ENCODE data around the gene MAD2L2. TPM values are rescaled to one million over a fixed set of nuclear protein-coding genes. Genes with fewer than 3 reads are reported as not detected.
A peak's percentile ranks its signal among the peaks of the same experiment; 100 is the strongest.

The MAD2L2 gene
- total and polyA plus RNA-seq, 2 donors (not counting 1 experiment from before 2014, with no cell fraction given), result 35.0 to 48.9 TPM

DNA sequence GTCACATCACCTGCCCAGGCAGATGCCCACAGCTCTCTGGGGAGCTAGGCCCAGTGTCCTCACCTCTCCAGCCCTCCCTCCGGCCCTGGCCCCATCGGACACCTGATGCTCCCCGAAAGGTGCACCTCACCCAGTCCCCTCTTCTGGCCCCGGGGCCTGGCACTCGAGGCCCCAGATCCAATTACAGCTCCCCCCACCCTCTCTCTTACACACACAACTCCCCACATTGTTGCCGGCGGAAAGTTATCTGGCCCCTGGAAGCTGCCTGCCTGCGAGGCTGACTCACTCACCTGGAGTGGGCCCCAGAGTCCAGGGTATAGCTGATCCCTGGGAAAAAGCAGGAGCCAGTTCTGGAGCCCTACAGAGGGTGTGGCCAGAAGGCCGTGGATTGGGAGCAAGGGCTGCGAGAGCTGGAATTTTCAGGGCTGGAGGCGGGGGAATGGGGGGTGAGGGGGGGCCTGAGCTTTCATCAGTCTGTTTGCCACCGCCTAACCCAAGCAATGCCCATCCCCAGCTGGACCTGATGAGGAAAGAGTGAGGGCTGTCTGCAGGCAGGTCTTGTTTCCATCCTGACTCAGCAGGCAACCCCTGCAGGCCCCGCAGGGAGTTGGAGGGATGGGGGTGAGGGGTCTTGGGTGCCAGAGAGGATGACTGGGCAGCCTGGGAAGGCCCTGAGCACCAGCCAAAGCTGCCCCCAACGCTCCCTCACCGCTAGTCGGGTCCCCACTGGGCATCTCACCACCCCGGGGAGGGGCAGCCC lies 27.7 kb downstream of the MAD2L2 start:
- Histone ChIP-seq H3K9ac (ENCODE audit: insufficient read depth, low read length) (no peak overlapping the region), H3K79me2 (ENCODE audit: control insufficient read depth, insufficient read depth, low read length) (no peaks in the 10 kb centered on the region), H4K20me1 (ENCODE audit: control insufficient read depth, extremely low read depth, insufficient read depth, low read length) (no peaks in the 10 kb centered on the region), H3K4me3 (replicated peaks in 1 of 4; ENCODE audit: control extremely low read depth in 1 of 4, insufficient read depth in 1 of 4, low read depth in 3 of 4, low read length in 4 of 4) (no peak overlapping the region), H3K4me2 (ENCODE audit: extremely low read depth, insufficient read depth, low read length) (no peak overlapping the region), H3K36me3 (ENCODE audit: control insufficient read depth, insufficient read depth, low read length) (no peaks in the 10 kb centered on the region), H3K9me3 (ENCODE audit: control insufficient read depth, insufficient read depth, low read depth, low read length) (no peaks in the 10 kb centered on the region), H3K27ac (ENCODE audit: insufficient read depth, low read length) (no peak overlapping the region), H3K27me3 (ENCODE audit: control insufficient read depth, insufficient read depth, low read length) (peaks cover 5% of the 10 kb centered on the region), H3K4me1 (ENCODE audit: control insufficient read depth, extremely low read depth, insufficient read depth, low read length) (peaks cover 3% of the 10 kb centered on the region), H2AFZ (ENCODE audit: low read length) (no peak overlapping the region)
- TF ChIP-seq EZH2 (IDR thresholded peaks at IDR 0.05; ENCODE audit: low read length, missing control alignments), result no peak
- TF ChIP-seq, protein P1, sequence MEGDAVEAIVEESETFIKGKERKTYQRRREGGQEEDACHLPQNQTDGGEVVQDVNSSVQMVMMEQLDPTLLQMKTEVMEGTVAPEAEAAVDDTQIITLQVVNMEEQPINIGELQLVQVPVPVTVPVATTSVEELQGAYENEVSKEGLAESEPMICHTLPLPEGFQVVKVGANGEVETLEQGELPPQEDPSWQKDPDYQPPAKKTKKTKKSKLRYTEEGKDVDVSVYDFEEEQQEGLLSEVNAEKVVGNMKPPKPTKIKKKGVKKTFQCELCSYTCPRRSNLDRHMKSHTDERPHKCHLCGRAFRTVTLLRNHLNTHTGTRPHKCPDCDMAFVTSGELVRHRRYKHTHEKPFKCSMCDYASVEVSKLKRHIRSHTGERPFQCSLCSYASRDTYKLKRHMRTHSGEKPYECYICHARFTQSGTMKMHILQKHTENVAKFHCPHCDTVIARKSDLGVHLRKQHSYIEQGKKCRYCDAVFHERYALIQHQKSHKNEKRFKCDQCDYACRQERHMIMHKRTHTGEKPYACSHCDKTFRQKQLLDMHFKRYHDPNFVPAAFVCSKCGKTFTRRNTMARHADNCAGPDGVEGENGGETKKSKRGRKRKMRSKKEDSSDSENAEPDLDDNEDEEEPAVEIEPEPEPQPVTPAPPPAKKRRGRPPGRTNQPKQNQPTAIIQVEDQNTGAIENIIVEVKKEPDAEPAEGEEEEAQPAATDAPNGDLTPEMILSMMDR (conservative IDR thresholded peaks at IDR 0.05 in 1 of 2, IDR thresholded peaks at IDR 0.05 in 1 of 2; ENCODE audit: low read depth in 1 of 2, low read length in 2 of 2), result no peak
- DNase-seq (ENCODE audit: low read depth in 2 of 2), result peak in 1 of 2 donors; percentile 66

- Histone ChIP-seq H3K79me2 (ENCODE audit: control insufficient read depth, insufficient read depth, low read length) (no peaks in the 10 kb centered on the region), H3K4me1 (ENCODE audit: control insufficient read depth, extremely low read depth, insufficient read depth, low read length) (peaks cover 3% of the 10 kb centered on the region), H2AFZ (ENCODE audit: low read length) (no peak overlapping the region), H3K27ac (ENCODE audit: insufficient read depth, low read length) (no peak overlapping the region), H3K27me3 (ENCODE audit: control insufficient read depth, insufficient read depth, low read length) (peaks cover 5% of the 10 kb centered on the region), H4K20me1 (ENCODE audit: control insufficient read depth, extremely low read depth, insufficient read depth, low read length) (no peaks in the 10 kb centered on the region), H3K4me3 (replicated peaks in 1 of 4; ENCODE audit: control extremely low read depth in 1 of 4, insufficient read depth in 1 of 4, low read depth in 3 of 4, low read length in 4 of 4) (no peak overlapping the region), H3K9ac (ENCODE audit: insufficient read depth, low read length) (no peak overlapping the region), H3K4me2 (ENCODE audit: extremely low read depth, insufficient read depth, low read length) (no peak overlapping the region), H3K9me3 (ENCODE audit: control insufficient read depth, insufficient read depth, low read depth, low read length) (no peaks in the 10 kb centered on the region), H3K36me3 (ENCODE audit: control insufficient read depth, insufficient read depth, low read length) (no peaks in the 10 kb centered on the region)
- DNase-seq (ENCODE audit: low read depth in 2 of 2), result no peak
- TF ChIP-seq EZH2 (IDR thresholded peaks at IDR 0.05; ENCODE audit: low read length, missing control alignments), result no peak
- TF ChIP-seq, protein P1 (conservative IDR thresholded peaks at IDR 0.05 in 1 of 2, IDR thresholded peaks at IDR 0.05 in 1 of 2; ENCODE audit: low read depth in 1 of 2, low read length in 2 of 2), result no peak
Observed at GRCh38 chr1:11652203-11652780, 28.7 kb downstream of the MAD2L2 start.

- Histone ChIP-seq H2AFZ (ENCODE audit: low read length) (no peak overlapping the region), H3K9me3 (ENCODE audit: control insufficient read depth, insufficient read depth, low read depth, low read length) (no peaks in the 10 kb centered on the region), H3K4me1 (ENCODE audit: control insufficient read depth, extremely low read depth, insufficient read depth, low read length) (peaks cover 3% of the 10 kb centered on the region), H3K27me3 (ENCODE audit: control insufficient read depth, insufficient read depth, low read length) (peaks cover 5% of the 10 kb centered on the region), H4K20me1 (ENCODE audit: control insufficient read depth, extremely low read depth, insufficient read depth, low read length) (no peaks in the 10 kb centered on the region), H3K4me3 (replicated peaks in 1 of 4; ENCODE audit: control extremely low read depth in 1 of 4, insufficient read depth in 1 of 4, low read depth in 3 of 4, low read length in 4 of 4) (no peak overlapping the region), H3K79me2 (ENCODE audit: control insufficient read depth, insufficient read depth, low read length) (no peaks in the 10 kb centered on the region), H3K36me3 (ENCODE audit: control insufficient read depth, insufficient read depth, low read length) (no peaks in the 10 kb centered on the region), H3K9ac (ENCODE audit: insufficient read depth, low read length) (no peak overlapping the region), H3K27ac (ENCODE audit: insufficient read depth, low read length) (no peak overlapping the region), H3K4me2 (ENCODE audit: extremely low read depth, insufficient read depth, low read length) (no peak overlapping the region)
- TF ChIP-seq EZH2 (IDR thresholded peaks at IDR 0.05; ENCODE audit: low read length, missing control alignments), result no peak
- TF ChIP-seq, protein P1 (conservative IDR thresholded peaks at IDR 0.05 in 1 of 2, IDR thresholded peaks at IDR 0.05 in 1 of 2; ENCODE audit: low read depth in 1 of 2, low read length in 2 of 2), result no peak
- DNase-seq (ENCODE audit: low read depth in 2 of 2), result no peak
Observed at GRCh38 chr1:11651017-11651416, 29.9 kb downstream of the MAD2L2 start.

Data from fibroblast of lung (primary cell).